ENCODE results near the gene SLFN11. TPM values are rescaled to one million over a fixed set of nuclear protein-coding genes. Genes with fewer than 3 reads are reported as not detected.
A peak's percentile ranks its signal among the peaks of the same experiment; 100 is the strongest.

Gene SLFN11
- total RNA-seq, 1 donor from 2014 or later: 22.4 TPM

DNA sequence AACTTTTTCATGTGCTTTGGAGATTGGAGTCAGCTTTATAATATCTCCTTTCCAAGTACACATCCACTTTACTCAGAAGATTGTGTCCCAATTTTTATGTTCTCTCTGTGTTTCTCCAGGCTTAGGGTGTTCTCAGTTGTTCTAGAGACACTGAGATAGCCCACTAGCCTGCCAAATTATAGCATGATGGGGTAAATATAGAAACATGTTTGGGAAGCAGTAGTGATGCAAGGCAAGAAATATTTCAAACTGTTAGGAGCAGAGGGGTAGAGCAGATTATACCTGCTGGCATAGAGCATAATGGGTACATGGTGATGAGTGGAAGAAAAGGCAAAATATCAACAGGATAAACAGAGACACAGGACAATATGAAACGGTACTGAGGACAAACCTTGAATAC is 12.4 kb downstream of the SLFN11 start:
- Mint-ChIP-seq H3K27ac (no peak overlapping the region), H3K4me3 (no peak overlapping the region)
- intact Hi-C loops (cut with micrococcal nuclease): no loop called here

DNA sequence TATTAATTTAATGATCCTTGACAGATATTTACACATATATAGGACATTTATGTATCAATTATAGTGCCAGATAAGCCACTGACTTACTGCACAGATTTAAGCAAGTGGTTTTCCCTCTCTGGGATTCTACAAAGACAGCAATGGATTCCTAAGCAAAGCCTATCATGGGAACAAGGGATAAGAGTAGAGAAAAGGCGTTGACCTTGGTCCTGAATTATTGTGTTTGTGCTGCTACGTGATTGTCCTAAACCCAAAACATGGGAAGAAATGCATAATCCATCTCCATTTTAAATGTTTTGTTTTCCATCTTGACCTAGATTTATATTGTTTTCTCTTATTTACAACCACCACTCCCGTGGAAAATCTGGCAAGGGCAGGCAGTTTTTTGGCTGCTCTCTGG is 14.0 kb downstream of the SLFN11 start:
- DNase-seq (no peak), ATAC-seq (ENCODE audit: low read depth) (no peak)
- Mint-ChIP-seq H3K4me3 (no peak overlapping the region), H3K36me3 (ENCODE audit: low read depth) (peaks cover 76% of the 10 kb centered on the region), H3K4me1 (peaks cover 4% of the 10 kb centered on the region), H3K9me3 (no peaks in the 10 kb centered on the region), H3K27ac (no peak overlapping the region), H3K27me3 (no peaks in the 10 kb centered on the region)
- intact Hi-C loops (cut with micrococcal nuclease): no loop called here
- TF ChIP-seq, protein P1, sequence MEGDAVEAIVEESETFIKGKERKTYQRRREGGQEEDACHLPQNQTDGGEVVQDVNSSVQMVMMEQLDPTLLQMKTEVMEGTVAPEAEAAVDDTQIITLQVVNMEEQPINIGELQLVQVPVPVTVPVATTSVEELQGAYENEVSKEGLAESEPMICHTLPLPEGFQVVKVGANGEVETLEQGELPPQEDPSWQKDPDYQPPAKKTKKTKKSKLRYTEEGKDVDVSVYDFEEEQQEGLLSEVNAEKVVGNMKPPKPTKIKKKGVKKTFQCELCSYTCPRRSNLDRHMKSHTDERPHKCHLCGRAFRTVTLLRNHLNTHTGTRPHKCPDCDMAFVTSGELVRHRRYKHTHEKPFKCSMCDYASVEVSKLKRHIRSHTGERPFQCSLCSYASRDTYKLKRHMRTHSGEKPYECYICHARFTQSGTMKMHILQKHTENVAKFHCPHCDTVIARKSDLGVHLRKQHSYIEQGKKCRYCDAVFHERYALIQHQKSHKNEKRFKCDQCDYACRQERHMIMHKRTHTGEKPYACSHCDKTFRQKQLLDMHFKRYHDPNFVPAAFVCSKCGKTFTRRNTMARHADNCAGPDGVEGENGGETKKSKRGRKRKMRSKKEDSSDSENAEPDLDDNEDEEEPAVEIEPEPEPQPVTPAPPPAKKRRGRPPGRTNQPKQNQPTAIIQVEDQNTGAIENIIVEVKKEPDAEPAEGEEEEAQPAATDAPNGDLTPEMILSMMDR (IDR thresholded peaks at IDR 0.05): no peak
- CTCF ChIA-PET: no interaction called here
- POLR2A ChIA-PET: no interaction called here

More for the DNA sequence above, 12.4 kb downstream of the SLFN11 start:
- Mint-ChIP-seq H3K27me3 (no peaks in the 10 kb centered on the region), H3K36me3 (ENCODE audit: low read depth) (peaks cover 70% of the 10 kb centered on the region), H3K9me3 (no peaks in the 10 kb centered on the region), H3K4me1 (peaks cover 10% of the 10 kb centered on the region)
- ATAC-seq (ENCODE audit: low read depth) (no peak), DNase-seq (no peak)
- TF ChIP-seq, protein P1 (IDR thresholded peaks at IDR 0.05): no peak
- CTCF ChIA-PET: no interaction called here
- POLR2A ChIA-PET: no interaction called here

DNA sequence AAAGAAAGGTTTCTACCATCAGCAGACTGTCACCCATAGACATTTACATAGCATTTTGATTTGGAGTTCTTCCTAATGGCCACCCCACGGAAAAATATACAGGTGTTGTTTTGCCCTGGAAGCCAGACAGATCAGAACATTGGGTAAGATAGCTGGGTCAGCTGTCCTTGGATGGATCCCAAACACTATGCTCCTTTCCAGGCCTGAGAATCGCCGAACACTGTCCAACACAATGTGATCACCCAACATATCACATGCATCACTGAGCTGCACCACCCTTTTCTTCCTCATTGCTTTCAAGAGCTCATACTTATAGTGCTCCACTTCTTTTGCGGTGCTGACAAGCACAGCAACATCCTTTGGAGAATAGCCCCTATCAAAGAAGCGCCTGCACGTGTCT is 21.1 kb downstream of the SLFN11 start:
- Mint-ChIP-seq H3K36me3 (ENCODE audit: low read depth) (peaks cover 42% of the 10 kb centered on the region), H3K27ac (no peak overlapping the region), H3K9me3 (no peaks in the 10 kb centered on the region), H3K4me3 (no peak overlapping the region), H3K27me3 (no peaks in the 10 kb centered on the region), H3K4me1 (peaks cover 5% of the 10 kb centered on the region)
- ChIA-PET POLR2A (interaction anchor here (0.7 kb wide), 1 partner anchor 24 kb away, joined by 3 read pairs; no protein-coding TSS in a partner anchor), CTCF (no interaction called here)
- intact Hi-C loops (cut with micrococcal nuclease): no loop called here
- TF ChIP-seq, protein P1 (IDR thresholded peaks at IDR 0.05): no peak
- ATAC-seq (ENCODE audit: low read depth) (no peak), DNase-seq (no peak)

DNA sequence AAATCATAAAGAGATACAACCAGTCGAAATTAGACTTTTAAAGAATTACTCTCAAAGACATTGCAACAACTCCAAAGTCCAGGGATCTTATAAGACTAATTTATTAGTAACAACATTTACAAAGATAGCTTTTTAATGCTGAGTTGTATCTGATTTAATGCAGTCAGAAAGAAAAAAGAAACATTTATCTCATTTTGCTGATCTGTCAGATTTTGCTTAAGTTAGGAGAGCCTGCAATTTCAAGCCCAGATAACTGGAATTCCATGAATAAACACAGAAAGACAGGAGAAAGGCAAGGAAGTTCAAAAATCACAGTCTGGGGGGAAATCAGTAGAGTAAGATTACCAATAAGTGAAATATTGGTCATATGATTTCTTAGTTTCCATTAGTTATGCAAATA is 22.9 kb downstream of the SLFN11 start:
- Mint-ChIP-seq H3K36me3 (ENCODE audit: low read depth) (peaks cover 29% of the 10 kb centered on the region), H3K27ac (no peak overlapping the region), H3K4me1 (peaks cover 18% of the 10 kb centered on the region), H3K9me3 (no peaks in the 10 kb centered on the region), H3K27me3 (no peaks in the 10 kb centered on the region), H3K4me3 (no peak overlapping the region)
- ATAC-seq (ENCODE audit: low read depth) (no peak), DNase-seq (no peak)
- POLR2A ChIA-PET: no interaction called here
- intact Hi-C loops (cut with micrococcal nuclease): no loop called here
- TF ChIP-seq, protein P1 (IDR thresholded peaks at IDR 0.05): no peak
- CTCF ChIA-PET: interaction anchor here (1.6 kb wide), 1 partner anchor 38 kb away, joined by 3 read pairs; no protein-coding TSS in a partner anchor

DNA sequence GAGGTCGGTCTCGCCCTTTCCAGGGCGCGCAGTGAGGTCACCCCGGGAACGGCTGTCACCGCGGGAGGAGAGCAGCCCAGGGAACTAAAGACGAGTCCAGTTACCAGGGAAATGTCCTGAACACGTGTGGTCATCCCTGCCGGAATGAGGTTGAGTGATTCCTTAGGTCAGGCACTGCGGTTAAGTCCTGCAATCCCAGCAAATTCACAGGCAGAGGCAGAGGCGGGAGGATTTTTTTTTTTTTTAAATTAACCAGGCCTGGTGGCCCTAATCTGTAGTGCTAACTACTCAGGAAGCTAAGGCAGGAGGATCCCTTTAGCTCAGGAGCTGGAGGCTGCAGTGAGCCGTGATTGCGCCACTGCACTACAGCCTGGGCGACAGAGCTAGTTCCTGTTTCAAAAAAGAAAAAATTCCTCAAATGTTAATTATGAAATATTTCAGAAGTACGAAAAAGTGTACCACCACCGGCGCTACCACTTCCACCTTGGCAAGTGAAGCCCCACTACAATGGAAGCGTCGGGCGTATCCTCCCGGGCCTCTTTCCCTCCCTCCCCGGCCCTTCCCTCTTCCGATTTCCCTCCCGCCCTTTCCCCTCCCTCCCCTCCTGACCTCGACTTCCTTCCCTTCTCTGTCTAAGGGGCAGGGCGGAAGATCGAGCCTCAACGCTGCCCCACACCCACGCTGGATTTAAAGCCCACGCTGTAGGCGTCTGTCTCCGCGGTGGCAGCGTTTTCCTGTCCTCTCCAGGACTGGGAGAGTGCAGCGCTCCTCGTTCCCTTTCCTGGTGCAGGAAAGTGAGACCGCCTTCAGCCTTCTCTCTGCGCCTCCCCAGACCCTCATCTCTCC is 27.3 kb downstream of the SLFN11 start:
- Mint-ChIP-seq H3K4me3 (peak overlapping the region; percentile 86), H3K27ac (peak overlapping the region; percentile 79), H3K9me3 (peaks cover 4% of the 10 kb centered on the region), H3K36me3 (ENCODE audit: low read depth) (peaks cover 4% of the 10 kb centered on the region), H3K4me1 (peaks cover 40% of the 10 kb centered on the region), H3K27me3 (no peaks in the 10 kb centered on the region)
- POLR2A ChIA-PET: interaction anchor here (0.7 to 1.3 kb wide), 4 partner anchors 22 to 102 kb away, joined by 3 to 7 read pairs (median 4); partner anchors contain the start of genes SLFN11 and SLFN13
- intact Hi-C loops (cut with micrococcal nuclease): loop anchor here (1.0 kb wide), 1 partner anchor 27 kb away; the partner anchor contains the start of gene SLFN11
- DNase-seq (no peak), ATAC-seq (ENCODE audit: low read depth) (peak; percentile 74)
- TF ChIP-seq, protein P1 (IDR thresholded peaks at IDR 0.05): no peak
- CTCF ChIA-PET: interaction anchor here (0.6 to 2.1 kb wide), 3 partner anchors 33 to 188 kb away, joined by 3 to 8 read pairs (median 3); no protein-coding TSS in a partner anchor
